SW 1271 (cell line): ENCODE data around the gene GLT8D2.
A peak's percentile ranks its signal among the peaks of the same experiment; 100 is the strongest.
"Not testable (repeated sequence)": the region's sequence is repeated elsewhere in the genome, so short reads cannot be mapped to it uniquely, and the experiment has no call there.

Source experiments
- DNase-seq, 2 experiments: peaks; one replicate each; lab custom pipeline; 2025; lab: John Stamatoyannopoulos, UW

GLT8D2 gene

GRCh38 chr12:104050436-104050835, 449 bp upstream of the GLT8D2 start:
- DNase-seq = no peak

DNA sequence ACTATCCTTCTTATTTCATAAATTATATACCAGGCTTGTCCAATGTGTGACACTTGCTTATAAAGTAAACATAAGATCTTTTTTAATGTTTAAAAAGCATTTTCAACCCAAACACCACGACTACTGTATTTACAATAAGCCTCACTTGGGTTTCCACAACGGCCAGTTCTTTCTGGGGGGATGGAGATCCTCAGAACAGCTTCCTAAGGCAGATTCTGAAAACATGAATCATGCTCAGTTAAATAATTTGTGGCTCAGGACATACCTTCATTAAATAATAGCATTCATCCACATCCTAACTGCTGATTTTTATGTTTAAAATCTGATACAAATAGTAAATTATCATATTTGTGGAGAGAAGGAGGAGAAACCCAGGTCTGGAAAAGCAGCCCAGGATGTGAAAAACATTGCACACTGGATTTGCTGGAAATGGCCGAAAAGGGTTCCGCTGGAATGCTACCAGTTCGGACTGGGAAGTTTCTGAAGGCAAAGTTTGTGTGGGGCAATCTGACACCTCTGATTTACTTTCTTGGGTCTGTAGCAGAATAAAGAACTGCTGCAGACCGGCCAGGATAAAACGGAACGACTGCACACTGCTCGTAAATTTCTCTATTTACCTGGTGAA, 597 bp downstream of the GLT8D2 start:
- DNase-seq = no peak

- DNase-seq = no peak
Measured at GRCh38 chr12:104048811-104049210, 1.2 kb downstream of the GLT8D2 start.

DNA sequence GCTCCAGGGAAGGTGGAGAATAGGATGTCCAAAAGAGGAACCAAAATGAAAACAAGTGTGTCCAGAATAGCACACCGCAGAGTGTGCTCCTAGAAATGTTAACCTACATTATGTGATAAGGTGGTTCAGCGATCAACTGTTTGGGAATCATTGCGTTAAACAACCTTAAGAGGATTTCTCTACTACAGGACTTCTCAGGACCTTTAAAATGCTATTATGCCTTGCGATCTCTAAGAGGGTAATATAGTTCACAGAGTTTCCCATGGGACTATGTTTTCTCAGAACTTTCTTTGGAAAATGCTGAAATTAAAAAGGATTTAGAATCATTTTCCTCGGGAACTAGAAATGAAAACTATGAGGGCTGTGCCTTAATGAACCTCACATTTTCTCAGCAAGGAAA, 1.8 kb downstream of the GLT8D2 start:
- DNase-seq = no peak

GRCh38 chr12:104046306-104046705, 3.7 kb downstream of the GLT8D2 start:
- no peak for DNase-seq

- DNase-seq = no peak
Measured at GRCh38 chr12:104044158-104044557, 5.8 kb downstream of the GLT8D2 start.

DNA sequence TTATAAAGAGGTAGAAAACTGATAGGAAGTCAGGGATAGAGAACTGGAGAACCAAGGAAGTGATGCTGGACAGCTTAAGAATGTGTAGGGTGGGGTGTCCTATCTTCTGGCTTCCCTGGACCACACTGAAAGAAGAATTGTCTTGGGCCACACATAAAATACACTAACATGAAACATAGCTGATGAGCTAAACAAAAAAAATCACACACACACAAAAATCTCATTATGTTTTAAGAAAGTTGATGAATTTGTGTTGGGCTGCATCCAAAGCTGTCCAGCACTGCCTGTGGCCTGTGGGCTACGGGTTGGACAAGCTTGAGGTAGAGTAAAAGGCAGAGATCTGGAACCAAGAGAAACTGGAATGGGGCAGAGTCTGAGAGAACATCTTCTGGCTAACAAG, 7.4 kb downstream of the GLT8D2 start:
- no peak for DNase-seq

DNA sequence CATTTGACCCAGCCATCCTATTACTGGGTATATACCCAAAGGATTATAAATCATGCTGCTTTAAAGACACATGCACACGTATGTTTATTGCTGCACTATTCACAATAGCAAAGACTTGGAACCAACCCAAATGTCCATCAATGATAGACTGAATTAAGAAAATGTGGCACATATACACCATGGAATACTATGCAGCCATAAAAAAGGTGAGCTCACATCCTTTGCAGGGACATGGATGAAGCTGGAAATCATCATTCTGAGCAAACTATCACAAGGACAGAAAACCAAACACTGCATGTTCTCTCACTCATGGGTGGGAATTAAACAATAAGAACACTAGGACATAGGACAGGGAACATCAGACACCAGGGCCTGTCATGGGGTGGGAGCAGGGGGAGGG, 10.2 kb downstream of the GLT8D2 start:
- DNase-seq = not testable (repeated sequence)

GRCh38 chr12:104036143-104036542, 13.8 kb downstream of the GLT8D2 start:
- not testable (repeated sequence) for DNase-seq

DNA sequence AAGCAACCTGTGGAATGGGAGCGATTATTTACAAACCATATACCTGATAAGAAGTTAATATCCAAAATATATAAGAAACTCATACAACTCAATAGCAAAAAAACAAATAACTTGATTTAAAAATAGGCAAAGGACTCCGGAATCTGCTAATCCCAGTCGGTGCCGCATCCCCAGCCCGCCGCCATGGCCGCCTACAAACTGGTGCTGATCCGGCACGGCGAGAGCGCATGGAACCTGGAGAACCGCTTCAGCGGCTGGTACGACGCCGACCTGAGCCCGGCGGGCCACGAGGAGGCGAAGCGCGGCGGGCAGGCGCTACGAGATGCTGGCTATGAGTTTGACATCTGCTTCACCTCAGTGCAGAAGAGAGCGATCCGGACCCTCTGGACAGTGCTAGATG, 19.4 kb downstream of the GLT8D2 start:
- DNase-seq = not testable (repeated sequence)

- DNase-seq = no peak
Measured at GRCh38 chr12:104026841-104027599, 23.0 kb downstream of the GLT8D2 start.

GRCh38 chr12:104025771-104026170, 24.2 kb downstream of the GLT8D2 start:
- DNase-seq = no peak

DNA sequence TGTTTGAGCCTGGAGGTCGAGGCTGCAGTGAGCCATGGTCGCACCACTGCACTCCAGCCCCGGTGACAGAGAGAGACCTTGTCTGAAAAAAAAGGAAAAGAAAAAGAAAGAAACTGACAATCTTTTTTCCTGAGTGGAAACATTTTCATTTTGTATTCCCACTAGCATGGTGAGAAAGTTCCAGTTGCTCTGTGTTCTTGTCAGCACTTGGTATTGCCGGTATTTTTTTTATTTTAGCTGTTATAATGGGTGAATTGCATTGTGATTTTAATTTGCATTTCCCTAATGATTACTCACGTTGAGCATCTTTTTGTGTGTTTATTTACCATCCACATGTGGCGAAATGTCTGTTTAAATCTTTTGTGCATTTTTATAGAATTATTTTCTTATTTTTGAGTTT, 25.6 kb downstream of the GLT8D2 start:
- no peak for DNase-seq

DNA sequence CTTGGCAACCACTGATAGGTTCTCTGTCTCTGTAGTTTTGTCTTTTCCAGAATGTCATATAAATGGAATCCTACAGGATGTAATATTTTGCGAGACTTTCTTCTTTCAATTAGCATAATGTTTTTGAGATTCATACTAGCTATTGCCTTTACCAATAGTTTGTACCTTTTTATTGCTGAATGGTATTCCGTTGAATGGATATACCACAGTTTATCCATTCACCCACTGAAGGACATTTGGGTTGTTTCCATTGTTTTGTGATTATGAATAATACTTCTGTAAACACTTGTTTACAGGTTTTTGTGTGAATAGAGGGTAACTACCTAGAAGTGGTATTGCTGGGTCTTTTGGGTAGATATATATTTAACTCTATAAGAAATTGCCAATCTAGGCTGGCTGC, 26.3 kb downstream of the GLT8D2 start:
- DNase-seq = no peak

- DNase-seq = no peak
Measured at GRCh38 chr12:104022786-104023185, 27.2 kb downstream of the GLT8D2 start.

DNA sequence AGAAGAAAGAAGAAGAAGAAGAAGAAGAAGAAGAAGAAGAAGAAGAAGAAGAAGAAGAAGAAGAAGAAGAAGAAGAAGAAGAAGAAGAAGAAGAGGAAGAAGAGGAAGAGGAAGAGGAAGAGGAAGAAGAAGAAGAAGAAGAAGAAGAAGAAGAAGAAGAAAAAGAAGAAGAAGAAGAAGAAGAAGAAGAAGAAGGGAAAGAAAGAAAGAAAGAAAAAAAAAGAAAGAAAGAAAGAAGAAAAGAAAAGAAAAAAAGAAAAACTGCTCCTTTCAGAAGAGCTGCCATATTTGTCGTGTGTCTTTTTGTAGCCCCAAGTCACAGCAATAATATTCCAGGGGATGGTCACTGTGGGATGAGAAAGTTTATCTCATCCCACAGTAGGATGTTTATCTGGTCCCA, 28.1 kb downstream of the GLT8D2 start:
- DNase-seq = not testable (repeated sequence)

DNA sequence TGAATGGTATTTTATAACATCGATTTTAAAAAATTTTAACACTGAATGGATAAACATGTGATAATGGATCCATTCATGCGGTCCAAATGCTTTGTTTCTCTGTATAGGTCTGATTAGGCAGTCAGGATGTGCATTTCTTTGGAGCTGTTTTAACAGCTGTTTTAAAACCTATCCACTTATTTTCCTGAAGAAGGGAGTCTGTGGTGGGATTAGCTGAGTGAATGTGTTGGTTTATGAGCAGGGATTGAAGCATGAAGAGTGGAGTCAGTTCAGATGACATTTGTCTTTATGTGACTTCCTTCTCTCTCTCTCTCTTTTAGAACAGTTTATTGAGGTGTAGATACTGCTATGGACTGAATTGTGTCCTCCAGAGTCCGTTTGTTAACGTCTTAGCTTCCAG, 37.7 kb downstream of the GLT8D2 start:
- DNase-seq = no peak

DNA sequence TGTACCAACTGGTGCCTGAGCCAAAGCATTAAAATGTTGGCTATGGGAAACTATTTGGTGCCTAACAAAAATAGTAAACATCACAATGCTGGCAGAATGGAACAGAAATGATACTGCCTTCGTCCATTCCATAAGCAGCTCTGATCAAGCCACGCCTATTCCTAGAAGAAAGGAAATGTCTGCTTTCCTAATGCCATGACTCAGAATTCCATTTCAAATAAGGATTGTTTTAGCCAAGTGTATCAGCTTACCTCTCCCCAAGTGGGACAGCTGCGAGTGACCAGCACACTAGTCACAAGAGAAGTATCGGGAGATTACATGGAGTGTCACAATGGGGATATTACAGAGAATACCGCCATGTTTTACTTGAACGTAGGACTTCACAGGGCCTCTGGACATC, 38.7 kb downstream of the GLT8D2 start:
- DNase-seq = peak in 1 of 2 experiments; percentile 34

DNA sequence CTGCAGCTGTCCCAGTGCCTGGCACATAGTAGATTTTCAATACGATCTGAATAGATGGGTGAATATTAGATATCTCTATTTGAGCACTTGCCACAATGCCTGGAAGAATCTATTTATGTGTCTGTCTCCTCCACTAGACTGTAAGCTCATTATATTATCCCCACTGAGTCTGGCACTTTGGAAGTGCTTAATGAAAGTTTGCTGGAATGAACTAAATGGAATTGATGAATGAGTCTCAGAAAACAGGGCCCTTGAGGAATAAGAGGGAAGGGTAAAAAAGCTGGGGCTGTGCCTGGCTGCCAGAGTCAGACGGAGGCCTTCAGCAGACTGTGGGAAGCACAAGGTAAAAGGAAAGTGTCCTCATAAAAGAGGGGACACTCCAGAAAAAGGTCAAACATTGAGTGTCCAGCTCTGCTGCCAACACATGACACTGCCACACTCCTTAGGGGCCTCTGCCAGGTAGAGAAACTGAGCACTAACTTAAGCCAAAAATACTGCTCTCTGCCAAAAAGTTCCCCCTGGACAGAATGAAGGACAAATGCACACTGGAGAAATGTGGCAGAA, 39.3 kb downstream of the GLT8D2 start:
- DNase-seq = no peak

DNA sequence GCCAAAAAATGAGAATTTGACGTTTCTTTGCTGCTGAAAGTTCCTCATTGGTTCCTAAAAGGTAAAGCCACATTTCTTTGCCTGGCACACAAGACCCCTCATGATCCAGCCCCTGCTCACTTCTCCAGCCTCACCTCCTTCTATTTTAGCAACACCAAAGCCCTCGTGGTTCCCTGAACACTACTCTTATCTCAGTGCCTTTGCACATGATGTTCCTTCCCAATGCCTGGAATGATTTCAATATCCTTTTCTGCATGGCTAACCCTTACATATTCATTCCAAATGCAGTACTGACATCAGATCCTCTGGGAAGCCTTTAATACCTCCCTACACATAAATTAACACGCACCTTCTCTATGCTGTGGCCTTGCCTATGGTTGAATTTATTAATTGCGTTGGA, 39.9 kb downstream of the GLT8D2 start:
- no peak for DNase-seq

GRCh38 chr12:104006929-104007328, 43.1 kb downstream of the GLT8D2 start:
- DNase-seq = no peak

- DNase-seq = no peak
Measured at GRCh38 chr12:104003596-104003995, 46.4 kb downstream of the GLT8D2 start.

DNA sequence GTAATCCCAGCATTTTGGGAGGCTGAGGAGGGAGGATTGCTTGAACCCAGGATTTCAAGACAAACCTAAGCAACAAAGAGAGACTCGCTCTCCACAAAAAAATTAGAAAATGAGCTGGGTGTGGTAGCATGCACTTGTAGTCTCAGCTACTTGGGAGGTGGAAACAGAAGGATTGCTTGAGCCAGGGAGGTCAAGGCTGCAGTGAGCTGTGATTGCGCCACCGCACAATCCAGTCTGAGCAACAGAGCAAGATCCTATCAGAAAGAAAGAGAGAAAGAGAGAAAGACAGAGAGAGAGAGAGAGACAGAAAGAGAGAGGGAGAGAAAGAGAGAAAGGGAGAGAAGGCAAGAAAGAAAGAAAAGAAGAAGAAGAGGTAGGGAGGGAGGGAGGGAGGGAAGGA, 47.3 kb downstream of the GLT8D2 start:
- DNase-seq = no peak
